HCT116 (cell line): Measurements from ENCODE around the gene NINJ1. TPM values are rescaled to one million over a fixed set of nuclear protein-coding genes. Genes with fewer than 3 reads are reported as not detected.

Experiments used
- ATAC-seq: fragments of 200-7000 bp; cut with Tn5 transposase; 2 replicates; pipeline ENCODE4 v1.9.1; 2020; ENCODE audit warnings: mild to moderate bottlenecking, moderate library complexity
- BruUV-seq: library from RNA; stranded (reverse); fragments of 400-500 nt; replicated peaks from 2 replicates; lab custom pipeline; 2021; lab: Mats Ljungman, UMichigan
- CTCF ChIA-PET: fragments of 300-600 bp; sonication (Branson Sonifier 250); formaldehyde crosslinking; loops from one replicate; lab custom pipeline; 2021; ENCODE audit warnings: antibody characterized with exemption; lab: Charles Lee
- POLR2A ChIA-PET: fragments of 300-600, 350-600 bp; sonication (Branson Sonifier 250); formaldehyde crosslinking; loops from one replicate; lab custom pipeline; 2021; ENCODE audit warnings: antibody characterized with exemption; lab: Charles Lee
- RAD21 ChIA-PET, 2 experiments: fragments of 300-600 bp; sonication (Branson Sonifier 250); formaldehyde crosslinking; loops; one replicate each; lab custom pipeline; 2023; ENCODE audit warnings: low total read pairs in 2 of 2; ENCODE audit not compliant: uncharacterized antibody in 2 of 2, unreplicated experiment in 2 of 2, low non-redundant PET in 1 of 2; lab: Charles Lee
- DNase-seq: peaks from one replicate; pipeline ENCODE4 v3.0.0-alpha.2; 2010; ENCODE audit warnings: low read depth, low spot score
- H2AFZ ChIP-seq: fragments of 200-600 bp; shearing (Covaris generic), sonication (generic); 2 replicates; pipeline ENCODE4 v1.6.1; 2017; ENCODE audit warnings: low read depth, mixed run types, mixed read lengths, antibody characterized with exemption, low read length; ENCODE audit not compliant: poor library complexity, severe bottlenecking
- H3K27ac ChIP-seq: 2 replicates; pipeline ENCODE4 v1.5.1; 2012; ENCODE audit warnings: low read depth, low read length
- H3K27me3 ChIP-seq: fragments of 200-600 bp; sonication (generic); 2 replicates; pipeline ENCODE4 v1.6.1; 2016; ENCODE audit warnings: mixed run types, low read length, mixed read lengths; ENCODE audit not compliant: insufficient read depth
- H3K36me3 ChIP-seq, 2 experiments: fragments of 200-500 bp in 1 of 2; fragments of 200-600 bp in 1 of 2; sonication (Bioruptor generic) in 1 of 2; sonication (generic) in 1 of 2; 2 replicates each; pipeline versions ENCODE4 v1.5.1 to v1.6.1; 2014 to 2016; ENCODE audit warnings: low read length in 2 of 2, inconsistent platforms in 1 of 2, mixed read lengths in 1 of 2, mixed run types in 1 of 2; ENCODE audit not compliant: insufficient read depth in 2 of 2, control insufficient read depth in 1 of 2
- H3K4me1 ChIP-seq, 2 experiments: fragments of 200-600 bp in 1 of 2; sonication (generic) in 1 of 2; 2 replicates each; pipeline versions ENCODE4 v1.5.1 to v1.6.1; 2012 to 2017; ENCODE audit warnings: low read length in 2 of 2, inconsistent platforms in 1 of 2, mild to moderate bottlenecking in 1 of 2, mixed read lengths in 1 of 2, mixed run types in 1 of 2, moderate library complexity in 1 of 2; ENCODE audit not compliant: insufficient read depth in 2 of 2, control insufficient read depth in 1 of 2
- H3K4me2 ChIP-seq: fragments of 200-600 bp; sonication (generic); 2 replicates; pipeline ENCODE4 v1.6.1; 2017; ENCODE audit warnings: mixed run types, low read length, mixed read lengths
- H3K4me3 ChIP-seq, 2 experiments: fragments of 200-600 bp in 1 of 2; sonication (generic) in 1 of 2; replicated peaks in 1 of 2; 2 replicates each; pipeline ENCODE4 v1.5.1; 2011 to 2016; ENCODE audit warnings: low read length in 2 of 2, control low read depth in 1 of 2, low read depth in 1 of 2, mild to moderate bottlenecking in 1 of 2, mixed read lengths in 1 of 2, mixed run types in 1 of 2
- H3K79me2 ChIP-seq: fragments of 200-600 bp; sonication (generic); 2 replicates; pipeline ENCODE4 v1.6.1; 2017; ENCODE audit warnings: mild to moderate bottlenecking, mixed run types, low read length, moderate library complexity, mixed read lengths; ENCODE audit not compliant: insufficient read depth
- H3K9ac ChIP-seq: fragments of 200-600 bp; sonication (generic); 2 replicates; pipeline ENCODE4 v1.6.1; 2016; ENCODE audit warnings: low read length, mixed read lengths
- H3K9me2 ChIP-seq: fragments of 200-600 bp; sonication (generic), shearing (Covaris generic); 2 replicates; pipeline ENCODE4 v1.6.1; 2017; ENCODE audit warnings: mixed run types, mild to moderate bottlenecking, moderate library complexity; ENCODE audit not compliant: insufficient read depth
- H3K9me3 ChIP-seq, 2 experiments: fragments of 200-500 bp in 1 of 2; fragments of 200-600 bp in 1 of 2; sonication (Bioruptor generic) in 1 of 2; sonication (generic) in 1 of 2; 2 replicates each; pipeline ENCODE4 v1.6.1; 2014 to 2017; ENCODE audit warnings: low read length in 2 of 2, mixed read lengths in 2 of 2, inconsistent platforms in 1 of 2, low read depth in 1 of 2, mild to moderate bottlenecking in 1 of 2, mixed run types in 1 of 2, moderate library complexity in 1 of 2; ENCODE audit not compliant: control insufficient read depth in 1 of 2, insufficient read depth in 1 of 2
- H4K20me1 ChIP-seq: fragments of 200-600 bp; sonication (generic), shearing (Covaris generic); 2 replicates; pipeline ENCODE4 v1.6.1; 2017; ENCODE audit warnings: mixed run types, mild to moderate bottlenecking, moderate library complexity; ENCODE audit not compliant: insufficient read depth
- ATF3 ChIP-seq: IDR thresholded peaks from 2 replicates; pipeline ENCODE4 v1.6.1; 2012
- CTCF ChIP-seq, 3 experiments: fragments of 200-600 bp in 1 of 3; sonication (generic) in 1 of 3; IDR thresholded peaks in 2 of 3; conservative IDR thresholded peaks in 1 of 3; 2 replicates each; pipeline ENCODE4 v1.5.1; 2012 to 2017; ENCODE audit warnings: low read depth in 2 of 3, low read length in 2 of 3, antibody characterized with exemption in 1 of 3, borderline replicate concordance in 1 of 3, control low read depth in 1 of 3, mild to moderate bottlenecking in 1 of 3, mixed read lengths in 1 of 3, mixed run types in 1 of 3, moderate library complexity in 1 of 3; ENCODE audit not compliant: insufficient read depth in 1 of 3
- EGR1 ChIP-seq: IDR thresholded peaks from 2 replicates; pipeline ENCODE4 v1.6.1; 2012; ENCODE audit warnings: low read depth
- ELF1 ChIP-seq: IDR thresholded peaks from 2 replicates; pipeline ENCODE4 v1.6.1; 2012; ENCODE audit warnings: low read depth, borderline replicate concordance
- EZH2 ChIP-seq: fragments of 200-600 bp; sonication (generic); IDR thresholded peaks from 2 replicates; pipeline ENCODE4 v1.6.1; 2017; ENCODE audit warnings: antibody characterized with exemption, mixed run types
- EZH2phosphoT487 ChIP-seq: fragments of 200-600 bp; IDR thresholded peaks from 2 replicates; pipeline ENCODE4 v1.6.1; 2018; ENCODE audit warnings: antibody characterized with exemption, borderline replicate concordance
- FOSL1 ChIP-seq: IDR thresholded peaks from 2 replicates; pipeline ENCODE4 v1.6.1; 2012; ENCODE audit warnings: low read depth
- POLR2AphosphoS5 ChIP-seq: IDR thresholded peaks from 2 replicates; pipeline ENCODE4 v1.6.1; 2011; ENCODE audit warnings: mild to moderate bottlenecking, low read depth, low read length, moderate library complexity
- RAD21 ChIP-seq: IDR thresholded peaks from 2 replicates; pipeline ENCODE4 v1.6.1; 2012; ENCODE audit warnings: low read depth, mild to moderate bottlenecking
- SP1 ChIP-seq: IDR thresholded peaks from 2 replicates; pipeline ENCODE4 v1.6.1; 2012; ENCODE audit warnings: low read depth
- TCF7L2 ChIP-seq: IDR thresholded peaks from 2 replicates; pipeline ENCODE4 v1.7.0; 2011; ENCODE audit warnings: borderline replicate concordance, inconsistent platforms; ENCODE audit not compliant: insufficient read depth, insufficient read length; ENCODE audit errors: extremely low read depth
- YY1 ChIP-seq: IDR thresholded peaks from 2 replicates; pipeline ENCODE4 v1.6.1; 2011; ENCODE audit warnings: low read length, low read depth, moderate library complexity, mild to moderate bottlenecking; ENCODE audit not compliant: insufficient replicate concordance; ENCODE audit errors: extremely low read depth
- ZBTB33 ChIP-seq: IDR thresholded peaks from 2 replicates; pipeline ENCODE4 v1.6.1; 2011; ENCODE audit warnings: mild to moderate bottlenecking, low read length, moderate library complexity; ENCODE audit not compliant: insufficient replicate concordance; ENCODE audit errors: extremely low read depth
- ZNF274 ChIP-seq: fragments of 200-500 bp; sonication (Bioruptor generic); IDR thresholded peaks from 2 replicates; pipeline ENCODE4 v1.6.1; 2014; ENCODE audit warnings: mild to moderate bottlenecking, low read depth, low read length, inconsistent platforms
- intact Hi-C: fragments of 100-400 bp; cut with micrococcal nuclease; formaldehyde crosslinking; loops from 2 replicates; pipeline ENCODE4 v1.10.0; 2022
- total RNA-seq: library from RNA; stranded (reverse); gene quantifications from one replicate; pipeline ENCODE4 v1.2.1, GENCODE V29; 2021; ENCODE audit not compliant: unreplicated experiment

NINJ1 gene
- total RNA-seq, 1 experiment from 2014 or later, result 34.4 TPM

- Histone ChIP-seq H3K27ac (no peak overlapping the region), H3K4me1 (peaks cover 13 to 22% of the 10 kb centered on the region in 2 experiments)
- CTCF ChIA-PET, result no interaction called here
Measured at GRCh38 chr9:93115486-93116071, 18.5 kb downstream of the NINJ1 start.

More at GRCh38 chr9:93115486-93116071, 18.5 kb downstream of the NINJ1 start:
- H4K20me1 ChIP-seq, result no peaks in the 10 kb centered on the region
- no peak overlapping the region for H3K4me3 ChIP-seq
- POLR2A ChIA-PET, result no interaction called here
- no peak for TF ChIP-seq ATF3
- no peak for TF ChIP-seq EZH2
- TF ChIP-seq ZBTB33, result no peak
- no peak for TF ChIP-seq EZH2phosphoT487
- TF ChIP-seq CTCF (IDR thresholded peaks at IDR 0.05 in 2 of 3, conservative IDR thresholded peaks at IDR 0.05 in 1 of 3; ENCODE audit: borderline replicate concordance in 1 of 3, insufficient read depth in 1 of 3, low read depth in 2 of 3, low read length in 2 of 3), result no peak
- no peak for TF ChIP-seq TCF7L2
- no peak for TF ChIP-seq FOSL1
- no peak for TF ChIP-seq YY1
- TF ChIP-seq ELF1, result no peak
- no peak for TF ChIP-seq ZNF274
- TF ChIP-seq POLR2AphosphoS5, result no peak
- no peak for TF ChIP-seq EGR1
- TF ChIP-seq RAD21, result no peak
- no peak for TF ChIP-seq SP1
- TF ChIP-seq, all 23 proteins: peak for 0
- Histone ChIP-seq H3K79me2 (no peaks in the 10 kb centered on the region), H3K9ac (no peak overlapping the region), H3K27me3 (no peaks in the 10 kb centered on the region), H3K36me3 (peaks cover 0 to 3% of the 10 kb centered on the region in 2 experiments; a peak in 3 of 4 replicates), H3K9me2 (no peaks in the 10 kb centered on the region), H3K4me2 (no peak overlapping the region), H2AFZ (no peak overlapping the region), H3K9me3 (no peaks in the 10 kb centered on the region)
- RAD21 ChIA-PET, result no interaction called here
- intact Hi-C loops, result no loop called here
- DNase-seq, result no peak
- BruUV-seq, result no TSS peak
- no peak for ATAC-seq
